Vagina (tissue), 2 donors: Measurements from ENCODE around the gene POC1A. TPM values are rescaled to one million over a fixed set of nuclear protein-coding genes. Genes with fewer than 3 reads are reported as not detected.
A peak's percentile ranks its signal among the peaks of the same experiment; 100 is the strongest.

Experiments used
- DNase-seq, 2 donors: peaks; one replicate each; pipeline ENCODE4 v3.0.0-alpha.2; 2017; ENCODE audit errors: extremely low spot score in 2 of 2
- H3K27ac ChIP-seq: fragments of 200-600 bp; sonication (generic); one replicate; pipeline ENCODE4 v1.5.1; 2019
- H3K27me3 ChIP-seq: fragments of 200-600 bp; sonication (generic); one replicate; pipeline ENCODE4 v1.5.1; 2019
- H3K36me3 ChIP-seq, 2 donors: fragments of 200-600 bp; sonication (generic); one replicate each; pipeline ENCODE4 v1.5.1; 2017 to 2019
- H3K4me1 ChIP-seq: fragments of 200-600 bp; sonication (generic); one replicate; pipeline ENCODE4 v1.5.1; 2019
- H3K4me3 ChIP-seq, 2 donors: fragments of 200-600 bp; sonication (generic); 1 replicate in 1 of 2; 2 replicates in 1 of 2; pipeline ENCODE4 v1.5.1; 2016 to 2019
- H3K9me3 ChIP-seq: fragments of 200-600 bp; sonication (generic); one replicate; pipeline ENCODE4 v1.5.1; 2019
- POLR2A ChIP-seq, 2 donors: fragments of 450-650 bp; IDR thresholded peaks; one replicate each; pipeline ENCODE4 v1.6.1; 2017; ENCODE audit warnings: antibody characterized with exemption in 2 of 2, mild to moderate bottlenecking in 2 of 2, moderate library complexity in 2 of 2
- POLR2AphosphoS5 ChIP-seq, 2 donors: sonication (generic); formaldehyde crosslinking; IDR thresholded peaks; one replicate each; pipeline ENCODE4 v1.9.0; 2017; ENCODE audit warnings: antibody characterized with exemption in 2 of 2, mild to moderate bottlenecking in 2 of 2, low read depth in 1 of 2; ENCODE audit not compliant: insufficient read depth in 1 of 2
- intact Hi-C: fragments of 100-400 bp; cut with DNase I; formaldehyde crosslinking; loops from one replicate; pipeline ENCODE4 v1.15.1; 2023
- total RNA-seq: library from RNA; depleted of rRNA; stranded (reverse); fragments of >200 nt; gene quantifications from one replicate; pipeline ENCODE4 v1.2.3, GENCODE V29; 2016
- TF ChIP-seq, protein P1 (sequence below), 3 experiments: fragments of 450-650 bp in 2 of 3; fragments of 200-600 bp in 1 of 3; sonication (generic) in 1 of 3; IDR thresholded peaks; one replicate each; pipeline ENCODE4 v1.5.1; 2017 to 2019; ENCODE audit warnings: antibody characterized with exemption in 3 of 3, mild to moderate bottlenecking in 2 of 3, moderate library complexity in 2 of 3

The POC1A gene
- total RNA-seq, 1 donor from 2014 or later = 0.74 TPM

DNA sequence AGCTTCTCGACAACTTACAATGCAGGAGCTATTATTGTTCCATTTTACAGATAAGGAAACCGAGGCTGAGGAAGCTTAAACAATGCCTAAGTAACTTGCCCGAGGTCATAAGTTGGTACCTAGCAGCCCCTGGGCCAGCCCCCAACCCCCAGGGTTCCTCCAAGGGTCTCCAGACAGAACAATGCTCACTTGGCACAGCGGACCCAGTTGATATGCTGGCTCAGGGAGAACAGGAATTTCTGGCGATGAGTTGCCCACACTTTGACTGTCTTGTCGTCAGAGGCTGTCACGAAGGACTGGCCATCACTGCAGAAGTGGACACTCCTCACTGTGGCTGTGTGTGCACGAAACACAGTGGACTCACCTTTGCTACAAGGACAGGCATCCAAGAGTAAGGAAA lies 5.2 kb downstream of the POC1A start:
- Histone ChIP-seq H3K4me3 (no peak overlapping the region), H3K27ac (no peak overlapping the region), H3K36me3 (no peaks in the 10 kb centered on the region), H3K27me3 (no peaks in the 10 kb centered on the region), H3K9me3 (no peaks in the 10 kb centered on the region), H3K4me1 (peaks cover 11% of the 10 kb centered on the region)
- TF ChIP-seq POLR2AphosphoS5 (IDR thresholded peaks at IDR 0.05; ENCODE audit: insufficient read depth in 1 of 2, low read depth in 1 of 2) (no peak), POLR2A (IDR thresholded peaks at IDR 0.05) (no peak)
- TF ChIP-seq, protein P1, sequence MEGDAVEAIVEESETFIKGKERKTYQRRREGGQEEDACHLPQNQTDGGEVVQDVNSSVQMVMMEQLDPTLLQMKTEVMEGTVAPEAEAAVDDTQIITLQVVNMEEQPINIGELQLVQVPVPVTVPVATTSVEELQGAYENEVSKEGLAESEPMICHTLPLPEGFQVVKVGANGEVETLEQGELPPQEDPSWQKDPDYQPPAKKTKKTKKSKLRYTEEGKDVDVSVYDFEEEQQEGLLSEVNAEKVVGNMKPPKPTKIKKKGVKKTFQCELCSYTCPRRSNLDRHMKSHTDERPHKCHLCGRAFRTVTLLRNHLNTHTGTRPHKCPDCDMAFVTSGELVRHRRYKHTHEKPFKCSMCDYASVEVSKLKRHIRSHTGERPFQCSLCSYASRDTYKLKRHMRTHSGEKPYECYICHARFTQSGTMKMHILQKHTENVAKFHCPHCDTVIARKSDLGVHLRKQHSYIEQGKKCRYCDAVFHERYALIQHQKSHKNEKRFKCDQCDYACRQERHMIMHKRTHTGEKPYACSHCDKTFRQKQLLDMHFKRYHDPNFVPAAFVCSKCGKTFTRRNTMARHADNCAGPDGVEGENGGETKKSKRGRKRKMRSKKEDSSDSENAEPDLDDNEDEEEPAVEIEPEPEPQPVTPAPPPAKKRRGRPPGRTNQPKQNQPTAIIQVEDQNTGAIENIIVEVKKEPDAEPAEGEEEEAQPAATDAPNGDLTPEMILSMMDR (IDR thresholded peaks at IDR 0.05) = no peak
- intact Hi-C loops = loop anchor here (5.0 kb wide), 1 partner anchor 212 kb away; no protein-coding TSS in a partner anchor
- DNase-seq = peak in 1 of 2 donors; percentile 67

- no peak overlapping the region for H3K27ac ChIP-seq
- no peaks in the 10 kb centered on the region for H3K9me3 ChIP-seq
- no peak for DNase-seq
- no peaks in the 10 kb centered on the region for H3K36me3 ChIP-seq
- TF ChIP-seq POLR2A (IDR thresholded peaks at IDR 0.05) (no peak), POLR2AphosphoS5 (IDR thresholded peaks at IDR 0.05; ENCODE audit: insufficient read depth in 1 of 2, low read depth in 1 of 2) (no peak)
- TF ChIP-seq, protein P1 (IDR thresholded peaks at IDR 0.05) = no peak
- no peak overlapping the region for H3K4me3 ChIP-seq
- H3K27me3 ChIP-seq = no peaks in the 10 kb centered on the region
- intact Hi-C loops = loop anchor here (5.0 kb wide), 1 partner anchor 211 kb away; no protein-coding TSS in a partner anchor
- H3K4me1 ChIP-seq = peaks cover 4% of the 10 kb centered on the region
These were observed 6.4 kb downstream of the POC1A start for GRCh38 chr3:52147804-52148203.

GRCh38 chr3:52146811-52147210 lies 7.4 kb downstream of the POC1A start:
- Histone ChIP-seq H3K4me3 (no peak overlapping the region), H3K9me3 (no peaks in the 10 kb centered on the region), H3K27ac (no peak overlapping the region), H3K4me1 (peaks cover 4% of the 10 kb centered on the region), H3K36me3 (no peaks in the 10 kb centered on the region), H3K27me3 (no peaks in the 10 kb centered on the region)
- intact Hi-C loops = loop anchor here (5.0 kb wide), 1 partner anchor 210 kb away; no protein-coding TSS in a partner anchor
- TF ChIP-seq POLR2A (IDR thresholded peaks at IDR 0.05) = no peak
- TF ChIP-seq, protein P1 (IDR thresholded peaks at IDR 0.05) = no peak
- peak in 1 of 2 donors; percentile 80 for DNase-seq

- H3K36me3 ChIP-seq = no peaks in the 10 kb centered on the region
- TF ChIP-seq, protein P1 (IDR thresholded peaks at IDR 0.05) = no peak
- TF ChIP-seq POLR2A (IDR thresholded peaks at IDR 0.05) (no peak), POLR2AphosphoS5 (IDR thresholded peaks at IDR 0.05; ENCODE audit: insufficient read depth in 1 of 2, low read depth in 1 of 2) (no peak)
- peaks cover 4% of the 10 kb centered on the region for H3K4me1 ChIP-seq
- intact Hi-C loops = loop anchor here (5.0 kb wide), 1 partner anchor 209 kb away; no protein-coding TSS in a partner anchor
- H3K27ac ChIP-seq = no peak overlapping the region
- no peaks in the 10 kb centered on the region for H3K9me3 ChIP-seq
- H3K27me3 ChIP-seq = no peaks in the 10 kb centered on the region
- peak; percentile 71 to 77 for DNase-seq
- no peak overlapping the region for H3K4me3 ChIP-seq
These were observed 8.0 kb downstream of the POC1A start for GRCh38 chr3:52146189-52146588.

DNA sequence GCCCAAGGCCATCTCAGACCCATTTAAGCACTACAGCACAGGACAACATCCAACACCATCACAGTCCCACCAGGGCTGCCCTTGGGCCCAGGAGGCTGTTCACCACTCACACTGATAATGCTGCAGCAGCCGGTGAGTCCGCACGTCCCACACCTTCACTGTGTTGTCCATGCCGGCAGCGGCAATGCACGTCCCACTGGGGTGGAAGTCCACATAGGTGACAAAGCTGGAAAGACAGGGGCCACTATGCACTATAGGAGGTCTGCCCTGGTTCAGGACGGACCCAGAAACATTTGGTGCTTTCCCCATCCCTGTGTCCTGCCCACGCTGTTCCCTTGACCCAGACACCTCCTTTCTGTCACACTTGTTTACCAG lies 8.5 kb downstream of the POC1A start:
- no peak for DNase-seq
- TF ChIP-seq POLR2A (IDR thresholded peaks at IDR 0.05) = no peak
- no peak for TF ChIP-seq POLR2AphosphoS5 (IDR thresholded peaks at IDR 0.05; ENCODE audit: insufficient read depth in 1 of 2, low read depth in 1 of 2)
- TF ChIP-seq, protein P1 (IDR thresholded peaks at IDR 0.05) = no peak
- no peak overlapping the region for H3K4me3 ChIP-seq
- H3K36me3 ChIP-seq = no peaks in the 10 kb centered on the region
- no peaks in the 10 kb centered on the region for H3K27me3 ChIP-seq
- H3K4me1 ChIP-seq = peaks cover 4% of the 10 kb centered on the region
- H3K9me3 ChIP-seq = no peaks in the 10 kb centered on the region
- no peak overlapping the region for H3K27ac ChIP-seq
- intact Hi-C loops = loop anchor here (5.0 kb wide), 1 partner anchor 208 kb away; no protein-coding TSS in a partner anchor
